Mucosa of rectum (tissue), 2 donors: ENCODE results near the gene RAB40B.
A peak's percentile ranks its signal among the peaks of the same experiment; 100 is the strongest.

Experiments
- H3K27ac ChIP-seq, 2 donors: one replicate each; pipeline ENCODE4 v1.7.0; 2013; ENCODE audit warnings: inconsistent platforms in 2 of 2, low read depth in 2 of 2, low read length in 2 of 2
- H3K27me3 ChIP-seq, 2 donors: one replicate each; pipeline ENCODE4 v1.7.0; 2013; ENCODE audit warnings: low read length in 2 of 2; ENCODE audit not compliant: control insufficient read depth in 2 of 2, insufficient read depth in 2 of 2
- H3K36me3 ChIP-seq, 2 donors: one replicate each; pipeline ENCODE4 v1.7.0; 2013; ENCODE audit warnings: low read length in 2 of 2; ENCODE audit not compliant: control insufficient read depth in 2 of 2, insufficient read depth in 2 of 2
- H3K4me1 ChIP-seq, 2 donors: one replicate each; pipeline ENCODE4 v1.7.0; 2013; ENCODE audit warnings: low read length in 2 of 2, mild to moderate bottlenecking in 1 of 2; ENCODE audit not compliant: control insufficient read depth in 2 of 2, insufficient read depth in 2 of 2
- H3K4me3 ChIP-seq, 2 donors: one replicate each; pipeline ENCODE4 v1.7.0; 2013; ENCODE audit warnings: low read length in 2 of 2
- H3K9ac ChIP-seq, 2 donors: one replicate each; pipeline ENCODE4 v1.7.0; 2013; ENCODE audit warnings: low read length in 2 of 2, low read depth in 1 of 2, mild to moderate bottlenecking in 1 of 2
- H3K9me3 ChIP-seq, 2 donors: one replicate each; pipeline ENCODE4 v1.7.0; 2013; ENCODE audit warnings: low read length in 2 of 2; ENCODE audit not compliant: control insufficient read depth in 2 of 2
- donor health status: healthy.
- donor health status: Normal muscosa, but diverticular disease.

The RAB40B gene

DNA sequence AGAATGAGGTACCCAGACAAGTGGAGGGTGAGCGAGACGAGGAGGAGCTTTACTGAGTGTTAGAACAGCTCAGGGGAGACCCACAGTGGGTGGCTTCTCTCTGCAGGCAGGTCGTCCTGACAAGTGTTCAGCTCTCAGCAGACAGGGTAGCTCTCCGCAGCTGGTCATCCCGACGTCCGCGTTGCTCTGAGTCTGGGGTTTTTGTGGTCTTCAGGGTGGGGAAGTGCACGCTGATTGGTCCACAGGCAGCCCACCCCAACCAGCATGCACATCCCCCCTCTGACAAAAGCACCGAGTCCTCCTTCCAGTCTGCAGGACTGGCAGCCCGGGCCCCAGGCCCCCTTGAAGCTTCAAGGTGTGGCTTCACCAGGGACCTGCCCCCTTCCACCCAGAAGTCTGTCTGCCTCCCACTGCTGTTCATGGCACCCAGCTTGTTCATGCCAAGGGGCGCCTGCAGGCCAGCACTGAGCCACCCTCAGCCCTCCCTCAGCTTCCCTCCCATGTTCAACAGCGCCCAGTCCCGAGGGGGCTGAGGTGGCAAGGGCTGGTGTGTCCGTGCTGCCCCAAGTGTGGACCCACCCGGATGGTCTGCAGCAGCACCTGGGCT is 30.4 kb downstream of the RAB40B start:
- H3K4me1 ChIP-seq = peaks cover 8 to 16% of the 10 kb centered on the region in 2 donors
- H3K4me3 ChIP-seq = no peak overlapping the region
- peak overlapping the region in 1 of 2 donors; percentile 33 for H3K9ac ChIP-seq
- H3K27me3 ChIP-seq = no peaks in the 10 kb centered on the region
- no peaks in the 10 kb centered on the region for H3K9me3 ChIP-seq
- H3K27ac ChIP-seq = no peak overlapping the region
- peaks cover 0 to 3% of the 10 kb centered on the region in 2 donors for H3K36me3 ChIP-seq

DNA sequence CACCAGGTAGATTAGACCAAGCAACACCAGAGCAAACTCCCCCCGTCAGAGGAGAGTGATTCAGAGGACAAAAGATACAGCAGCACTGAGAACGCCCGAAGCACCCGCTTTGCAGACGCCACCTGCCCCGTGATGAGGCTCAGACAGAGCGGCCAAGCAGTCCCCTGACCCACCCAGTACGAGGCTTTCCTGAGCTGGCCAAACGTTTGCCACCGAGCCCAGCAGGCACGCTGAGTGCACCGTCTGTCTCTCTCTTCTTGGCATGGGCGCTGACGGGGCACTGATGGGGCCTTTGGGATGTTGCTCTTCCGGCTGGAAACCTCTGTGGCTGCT is 30.9 kb downstream of the RAB40B start:
- Histone ChIP-seq H3K27me3 (no peaks in the 10 kb centered on the region), H3K9ac (no peak overlapping the region), H3K27ac (no peak overlapping the region), H3K36me3 (peaks cover 0 to 3% of the 10 kb centered on the region in 2 donors), H3K9me3 (no peaks in the 10 kb centered on the region), H3K4me3 (no peak overlapping the region), H3K4me1 (peaks cover 8 to 14% of the 10 kb centered on the region in 2 donors)

DNA sequence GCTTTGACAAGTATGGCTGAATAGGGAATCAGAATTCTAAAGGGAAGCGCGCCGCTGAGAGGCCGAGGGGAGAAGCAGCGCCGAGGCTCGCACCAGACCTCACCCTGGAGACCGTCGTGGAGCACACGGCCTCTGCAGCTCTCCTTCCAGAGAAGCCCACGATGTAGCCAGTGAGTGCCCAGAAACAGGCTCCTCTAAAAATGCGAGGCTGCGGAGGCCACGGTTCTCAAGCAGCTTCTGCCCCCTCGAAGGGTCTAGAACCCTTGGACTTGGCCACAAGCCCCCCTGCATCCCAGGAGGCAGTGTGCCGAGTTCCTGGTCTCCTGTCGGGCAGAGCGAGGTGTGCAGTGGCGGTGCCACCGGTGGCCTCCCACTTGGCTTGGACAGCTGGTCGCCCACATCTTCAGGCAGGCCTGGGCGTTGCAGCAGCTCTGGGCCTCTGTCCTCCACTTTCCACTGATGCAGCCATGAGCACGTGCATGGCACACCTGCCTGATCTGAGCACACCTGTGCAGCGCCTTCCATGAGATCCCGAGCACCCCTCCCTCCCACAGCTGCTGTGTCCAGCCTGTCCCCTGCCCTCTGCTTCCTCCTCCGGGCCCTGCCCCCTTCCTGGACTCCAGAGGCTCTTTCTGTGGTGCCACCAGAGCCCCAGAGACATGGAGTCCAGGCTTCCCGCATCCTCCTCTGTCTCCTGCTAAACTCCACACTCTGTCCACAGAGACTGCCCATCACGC is 31.4 kb downstream of the RAB40B start:
- Histone ChIP-seq H3K4me1 (peaks cover 4 to 9% of the 10 kb centered on the region in 2 donors), H3K27me3 (no peaks in the 10 kb centered on the region), H3K9ac (no peak overlapping the region), H3K4me3 (no peak overlapping the region), H3K36me3 (peaks cover 3 to 4% of the 10 kb centered on the region in 2 donors), H3K27ac (no peak overlapping the region), H3K9me3 (no peaks in the 10 kb centered on the region)

DNA sequence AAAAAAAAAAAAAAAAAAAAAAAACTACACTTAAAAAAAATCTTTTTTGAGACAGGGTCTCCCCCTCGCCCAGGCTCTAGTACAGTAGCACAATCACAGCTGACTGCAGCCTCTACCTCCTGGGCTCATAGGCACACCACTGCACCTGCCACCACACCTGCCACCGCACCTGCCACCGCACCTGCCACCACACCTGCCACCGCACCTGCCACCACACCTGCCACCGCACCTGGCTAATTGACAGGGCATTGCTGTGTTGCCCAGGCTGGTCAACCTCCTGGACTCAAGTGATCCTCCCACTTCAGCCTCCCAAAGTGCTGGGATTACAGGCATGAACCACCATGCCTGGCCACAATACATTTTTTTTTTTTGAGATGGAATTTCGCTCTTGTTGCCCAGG is 32.6 kb downstream of the RAB40B start:
- Histone ChIP-seq H3K4me1 (peaks cover 3 to 4% of the 10 kb centered on the region in 2 donors), H3K27ac (no peak overlapping the region), H3K27me3 (no peaks in the 10 kb centered on the region), H3K9me3 (no peaks in the 10 kb centered on the region), H3K4me3 (no peak overlapping the region), H3K9ac (no peak overlapping the region), H3K36me3 (peaks cover 3 to 6% of the 10 kb centered on the region in 2 donors)

DNA sequence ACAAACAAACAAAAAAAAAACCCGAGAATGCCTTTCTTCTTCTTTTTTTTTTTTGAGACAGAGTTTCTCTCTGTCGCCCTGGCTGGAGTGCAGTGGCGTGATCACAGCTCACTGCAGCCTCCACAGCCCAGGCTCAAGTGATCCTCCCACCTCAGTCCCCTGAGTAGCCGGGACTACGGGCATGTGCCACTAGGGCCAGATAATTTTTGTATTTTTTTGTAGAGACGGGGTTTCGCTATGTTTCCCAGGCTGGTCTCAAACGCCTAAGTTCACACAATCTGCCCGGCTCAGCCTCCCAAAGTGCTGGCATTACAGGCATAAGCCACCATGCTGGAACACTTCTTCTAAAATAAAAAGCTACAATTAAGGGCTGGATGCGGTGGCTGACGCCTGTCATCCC is 33.3 kb downstream of the RAB40B start:
- Histone ChIP-seq H3K9me3 (no peaks in the 10 kb centered on the region), H3K27ac (no peak overlapping the region), H3K4me1 (peaks cover 3 to 4% of the 10 kb centered on the region in 2 donors), H3K36me3 (peaks cover 8 to 12% of the 10 kb centered on the region in 2 donors), H3K4me3 (no peak overlapping the region), H3K9ac (no peak overlapping the region), H3K27me3 (no peaks in the 10 kb centered on the region)

DNA sequence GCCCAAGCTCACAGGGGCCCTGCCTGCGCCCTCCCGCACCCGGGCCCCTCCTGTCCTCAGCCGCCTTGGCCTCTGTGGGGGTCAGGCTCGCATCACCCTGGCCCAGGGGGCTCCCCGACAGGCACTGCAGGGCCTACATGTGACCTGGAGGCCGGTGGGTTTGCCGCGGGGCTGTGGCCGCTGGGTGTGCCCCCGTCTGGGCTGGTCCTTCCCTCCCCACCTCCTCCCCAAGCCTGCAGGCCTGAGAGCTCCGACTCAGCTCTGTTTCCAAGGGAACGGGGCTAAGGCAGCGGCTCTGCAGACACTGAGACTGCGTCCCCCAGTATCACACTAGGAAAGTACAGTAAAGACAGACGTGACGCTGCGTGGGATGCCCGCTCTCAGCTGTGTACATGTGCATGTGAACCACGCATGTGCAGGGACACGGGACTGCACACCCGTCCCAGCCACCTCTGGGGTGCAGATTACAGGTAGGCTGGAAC is 33.8 kb downstream of the RAB40B start:
- H3K9me3 ChIP-seq = no peaks in the 10 kb centered on the region
- no peak overlapping the region for H3K9ac ChIP-seq
- peaks cover 3 to 4% of the 10 kb centered on the region in 2 donors for H3K4me1 ChIP-seq

DNA sequence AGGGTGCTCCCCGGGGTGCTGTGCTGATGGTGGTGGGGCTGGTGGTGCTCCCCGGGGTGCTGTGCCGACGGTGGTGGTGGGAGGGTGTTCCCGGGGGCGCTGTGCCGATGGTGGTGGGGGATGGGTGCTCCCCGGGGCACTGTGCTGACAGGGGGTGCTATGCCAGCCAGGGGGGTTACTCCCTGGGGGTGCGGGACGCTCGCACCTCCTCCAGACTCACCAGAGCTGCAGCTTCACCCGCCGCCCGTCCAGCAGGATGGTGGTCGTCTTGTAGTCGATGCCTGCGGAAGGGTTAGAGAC is 34.3 kb downstream of the RAB40B start:
- H3K36me3 ChIP-seq = peaks cover 17 to 22% of the 10 kb centered on the region in 2 donors
- H3K9ac ChIP-seq = no peak overlapping the region
- H3K27me3 ChIP-seq = no peaks in the 10 kb centered on the region
- H3K27ac ChIP-seq = no peak overlapping the region
- peaks cover 3 to 4% of the 10 kb centered on the region in 2 donors for H3K4me1 ChIP-seq
- no peaks in the 10 kb centered on the region for H3K9me3 ChIP-seq
- no peak overlapping the region for H3K4me3 ChIP-seq

More for the DNA sequence above, 33.8 kb downstream of the RAB40B start:
- Histone ChIP-seq H3K27me3 (no peaks in the 10 kb centered on the region), H3K36me3 (peaks cover 13 to 16% of the 10 kb centered on the region in 2 donors), H3K27ac (no peak overlapping the region), H3K4me3 (no peak overlapping the region)

DNA sequence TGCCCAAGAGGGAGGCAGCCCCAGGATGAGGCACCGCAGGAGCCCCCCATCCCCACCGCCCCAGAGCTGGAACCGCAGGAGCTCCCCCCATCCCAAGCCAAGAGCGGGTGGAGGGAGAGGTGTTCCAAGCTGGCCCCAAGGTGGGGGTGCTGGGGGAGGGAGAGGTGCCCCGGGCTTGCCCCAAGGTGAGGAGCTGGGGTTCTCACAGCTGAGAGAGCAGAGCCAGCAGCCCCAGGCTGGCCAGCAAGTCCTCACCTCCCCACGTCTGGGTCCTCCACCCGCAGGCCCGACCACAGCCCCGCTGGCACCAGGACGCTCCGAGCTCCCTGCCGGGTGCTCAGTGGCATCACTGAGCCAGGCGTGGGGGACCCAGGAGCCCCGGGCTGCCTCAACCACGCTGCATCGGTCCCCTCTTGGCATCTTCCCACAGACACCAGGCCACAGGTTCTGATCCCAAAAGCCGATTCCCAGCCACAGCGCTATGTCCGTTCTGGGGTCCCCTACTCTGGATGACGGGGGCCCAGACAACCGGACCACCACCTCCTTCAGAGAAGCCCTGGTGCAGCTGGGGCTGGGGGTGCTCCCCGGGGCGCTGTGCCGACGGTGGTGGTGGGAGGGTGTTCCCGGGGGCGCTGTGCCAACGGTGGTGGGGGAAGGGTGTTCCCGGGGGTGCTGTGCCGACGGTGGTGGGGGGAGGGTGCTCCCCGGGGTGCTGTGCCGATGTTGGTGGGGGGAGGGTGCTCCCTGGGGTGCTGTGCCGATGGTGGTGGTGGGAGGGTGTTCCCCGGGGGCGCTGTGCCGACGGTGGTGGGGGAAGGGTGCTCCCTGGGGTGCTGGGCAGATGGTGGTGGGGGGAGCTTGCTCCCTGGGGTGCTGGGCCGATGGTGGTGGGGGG is 34.9 kb downstream of the RAB40B start:
- Histone ChIP-seq H3K4me3 (no peak overlapping the region), H3K9me3 (no peaks in the 10 kb centered on the region), H3K27me3 (no peaks in the 10 kb centered on the region), H3K27ac (no peak overlapping the region), H3K4me1 (peaks cover under 1% of the 10 kb centered on the region in 2 donors), H3K36me3 (peaks cover 23 to 27% of the 10 kb centered on the region in 2 donors), H3K9ac (no peak overlapping the region)

DNA sequence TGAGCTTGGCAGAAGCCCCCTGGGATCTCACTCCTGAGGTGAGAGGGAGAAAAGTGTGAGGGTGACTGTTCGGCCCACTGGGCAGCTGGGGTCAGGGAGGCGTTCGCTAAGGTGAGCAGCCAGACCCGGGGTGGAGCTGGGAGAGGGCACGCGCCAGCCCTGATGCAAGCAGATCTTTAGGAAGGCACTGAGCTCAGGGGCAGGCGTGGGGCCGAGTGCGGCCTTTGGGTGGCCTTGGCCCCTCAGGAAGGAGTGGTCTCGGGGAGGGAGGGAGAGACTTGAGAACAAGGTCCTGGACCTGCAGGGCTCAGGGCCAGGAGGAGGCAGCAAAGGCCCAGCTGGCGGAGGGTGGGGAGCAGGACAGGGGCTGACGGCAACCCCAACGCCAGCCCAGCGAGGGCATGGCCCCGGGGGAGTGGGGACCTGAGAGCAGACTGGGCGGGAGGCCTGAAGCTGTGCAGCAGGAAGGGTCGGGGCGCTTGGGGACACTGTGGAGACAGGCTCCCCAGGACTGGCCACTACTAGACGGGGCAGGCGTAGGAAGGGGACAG is 35.7 kb downstream of the RAB40B start:
- Histone ChIP-seq H3K27ac (no peak overlapping the region), H3K9ac (no peak overlapping the region), H3K4me1 (no peaks in the 10 kb centered on the region), H3K9me3 (no peaks in the 10 kb centered on the region), H3K36me3 (peaks cover 30 to 31% of the 10 kb centered on the region in 2 donors), H3K4me3 (no peak overlapping the region), H3K27me3 (no peaks in the 10 kb centered on the region)
